GM12891 (cell line): ENCODE results near the gene CENPU.

Source experiments
- PAX5 ChIP-seq: IDR thresholded peaks from 2 replicates; pipeline ENCODE4 v1.6.1; 2011; ENCODE audit warnings: low read length, moderate library complexity, mild to moderate bottlenecking; ENCODE audit not compliant: insufficient read depth, severe bottlenecking
- POLR2A ChIP-seq: IDR thresholded peaks from 2 replicates; pipeline ENCODE4 v1.6.1; 2011; ENCODE audit warnings: low read depth, low read length, control low read depth
- POLR2AphosphoS5 ChIP-seq: IDR thresholded peaks from 2 replicates; pipeline ENCODE4 v1.6.1; 2011; ENCODE audit warnings: low read depth, low read length, control low read depth
- POU2F2 ChIP-seq: IDR thresholded peaks from 2 replicates; pipeline ENCODE4 v1.6.1; 2011; ENCODE audit warnings: low read depth, mild to moderate bottlenecking, control low read depth, low read length, moderate library complexity
- SPI1 ChIP-seq: IDR thresholded peaks from 2 replicates; pipeline ENCODE4 v1.6.1; 2011; ENCODE audit warnings: low read depth, low read length, control low read depth
- TAF1 ChIP-seq: IDR thresholded peaks from 2 replicates; pipeline ENCODE4 v1.6.1; 2011; ENCODE audit warnings: low read depth, low read length, control low read depth

GRCh38 chr4:184763150-184763780 is 29.4 kb upstream of the CENPU start:
- TF ChIP-seq POLR2A (no peak), POLR2AphosphoS5 (no peak), TAF1 (no peak), PAX5 (no peak), POU2F2 (no peak), SPI1 (no peak)
